ENCODE data around the gene SERGEF.
A peak's percentile ranks its signal among the peaks of the same experiment; 100 is the strongest.

Gene SERGEF

DNA sequence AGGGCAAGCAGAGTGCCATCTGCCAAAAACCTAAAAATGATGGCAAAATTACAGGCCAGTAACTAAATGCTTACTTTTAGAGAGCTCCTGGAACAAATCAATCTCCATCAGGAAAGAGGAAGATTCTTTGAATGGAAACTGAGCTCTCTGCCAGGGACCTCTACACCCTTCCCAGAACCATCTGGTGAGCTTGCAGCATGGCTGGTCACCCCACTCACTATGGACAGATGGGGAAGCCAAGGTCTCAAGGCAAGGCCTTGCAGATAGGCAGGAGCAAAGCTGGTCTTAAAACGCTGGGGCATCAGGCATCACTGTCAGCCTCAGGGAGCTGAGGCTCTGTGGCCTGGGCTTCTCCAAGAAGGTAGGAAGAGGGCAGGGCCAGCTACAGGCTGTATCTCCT, 36.2 kb downstream of the SERGEF start:
- DNase-seq (ENCODE audit: low read depth), result no peak
- TF ChIP-seq, protein P1, sequence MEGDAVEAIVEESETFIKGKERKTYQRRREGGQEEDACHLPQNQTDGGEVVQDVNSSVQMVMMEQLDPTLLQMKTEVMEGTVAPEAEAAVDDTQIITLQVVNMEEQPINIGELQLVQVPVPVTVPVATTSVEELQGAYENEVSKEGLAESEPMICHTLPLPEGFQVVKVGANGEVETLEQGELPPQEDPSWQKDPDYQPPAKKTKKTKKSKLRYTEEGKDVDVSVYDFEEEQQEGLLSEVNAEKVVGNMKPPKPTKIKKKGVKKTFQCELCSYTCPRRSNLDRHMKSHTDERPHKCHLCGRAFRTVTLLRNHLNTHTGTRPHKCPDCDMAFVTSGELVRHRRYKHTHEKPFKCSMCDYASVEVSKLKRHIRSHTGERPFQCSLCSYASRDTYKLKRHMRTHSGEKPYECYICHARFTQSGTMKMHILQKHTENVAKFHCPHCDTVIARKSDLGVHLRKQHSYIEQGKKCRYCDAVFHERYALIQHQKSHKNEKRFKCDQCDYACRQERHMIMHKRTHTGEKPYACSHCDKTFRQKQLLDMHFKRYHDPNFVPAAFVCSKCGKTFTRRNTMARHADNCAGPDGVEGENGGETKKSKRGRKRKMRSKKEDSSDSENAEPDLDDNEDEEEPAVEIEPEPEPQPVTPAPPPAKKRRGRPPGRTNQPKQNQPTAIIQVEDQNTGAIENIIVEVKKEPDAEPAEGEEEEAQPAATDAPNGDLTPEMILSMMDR (conservative IDR thresholded peaks at IDR 0.05; ENCODE audit: low read length), result no peak
- no peak overlapping the region for H3K4me3 ChIP-seq (ENCODE audit: low read length)

GRCh38 chr11:17974246-17974645, 38.6 kb downstream of the SERGEF start:
- DNase-seq (ENCODE audit: low read depth), result no peak
- TF ChIP-seq, protein P1 (conservative IDR thresholded peaks at IDR 0.05; ENCODE audit: low read length), result no peak
- H3K4me3 ChIP-seq (ENCODE audit: low read length), result no peak overlapping the region

GRCh38 chr11:17972987-17973386, 39.9 kb downstream of the SERGEF start:
- TF ChIP-seq, protein P1 (conservative IDR thresholded peaks at IDR 0.05; ENCODE audit: low read length), result peak; percentile 87
- no peak overlapping the region for H3K4me3 ChIP-seq (ENCODE audit: low read length)
- peak; percentile 92 for DNase-seq (ENCODE audit: low read depth)

DNA sequence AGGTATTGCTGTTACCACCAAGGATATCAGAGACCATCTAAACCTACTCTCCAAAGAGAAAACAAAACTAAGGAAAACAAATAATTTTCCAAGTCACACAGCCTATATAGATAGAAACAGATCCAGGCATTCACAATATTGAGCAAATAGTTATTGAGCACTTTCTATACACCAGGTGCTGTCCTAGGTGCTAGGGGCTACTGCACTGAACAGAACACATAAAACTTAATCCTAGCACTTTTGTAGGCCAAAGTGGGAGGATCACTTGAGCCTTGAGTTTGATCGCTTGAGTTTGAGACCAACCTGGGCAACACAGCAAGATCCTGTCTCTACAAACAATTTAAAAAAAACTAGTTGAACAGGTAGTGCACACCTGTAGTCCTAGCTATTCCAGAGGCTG, 44.6 kb downstream of the SERGEF start:
- no peak overlapping the region for H3K4me3 ChIP-seq (ENCODE audit: low read length)
- DNase-seq (ENCODE audit: low read depth), result no peak
- TF ChIP-seq, protein P1 (conservative IDR thresholded peaks at IDR 0.05; ENCODE audit: low read length), result no peak

DNA sequence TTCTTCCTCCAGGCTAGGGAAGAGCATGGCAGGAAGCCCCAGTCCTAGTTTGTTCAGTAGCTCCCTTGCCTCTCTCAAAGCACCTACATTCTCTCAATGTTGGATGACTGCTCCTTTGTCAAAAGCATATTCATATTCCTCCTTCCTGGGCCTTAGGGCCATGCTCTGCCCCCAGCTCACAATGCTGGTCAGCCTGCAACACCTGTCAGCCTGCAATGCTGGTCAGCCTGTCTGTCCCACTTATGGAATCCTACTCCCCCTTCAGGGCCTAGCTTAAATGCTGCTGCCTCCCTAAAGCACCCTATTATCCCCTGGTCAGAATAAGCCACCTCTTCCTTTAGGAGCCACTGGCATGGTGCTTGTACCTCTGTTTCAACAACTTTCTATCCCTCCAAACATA, 45.2 kb downstream of the SERGEF start:
- no peak for DNase-seq (ENCODE audit: low read depth)
- H3K4me3 ChIP-seq (ENCODE audit: low read length), result no peak overlapping the region
- TF ChIP-seq, protein P1 (conservative IDR thresholded peaks at IDR 0.05; ENCODE audit: low read length), result no peak

DNA sequence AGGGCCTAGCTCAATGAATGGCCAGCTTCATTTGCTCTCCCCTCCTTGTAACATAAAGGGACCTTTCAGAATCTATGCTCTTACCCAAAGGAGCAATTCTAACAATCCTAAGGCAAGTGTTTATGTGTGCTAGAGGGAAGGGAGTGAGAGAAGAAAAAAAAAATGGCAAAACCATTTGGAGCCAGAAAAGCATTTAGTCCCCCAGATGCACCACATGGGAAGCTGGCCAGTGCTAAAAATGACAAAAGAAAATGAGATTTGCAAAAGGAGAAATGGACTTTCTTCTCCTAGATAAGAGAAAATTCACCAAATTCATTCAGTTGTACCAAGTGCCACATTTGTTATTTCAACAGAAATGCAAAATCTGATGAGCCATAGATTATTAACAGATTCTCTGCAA, 52.8 kb downstream of the SERGEF start:
- no peak for DNase-seq (ENCODE audit: low read depth)
- no peak overlapping the region for H3K4me3 ChIP-seq (ENCODE audit: low read length)
- TF ChIP-seq, protein P1 (conservative IDR thresholded peaks at IDR 0.05; ENCODE audit: low read length), result no peak

- no peak for DNase-seq (ENCODE audit: low read depth)
- TF ChIP-seq, protein P1 (conservative IDR thresholded peaks at IDR 0.05; ENCODE audit: low read length), result no peak
- H3K4me3 ChIP-seq (ENCODE audit: low read length), result no peak overlapping the region
These were observed 54.4 kb downstream of the SERGEF start for GRCh38 chr11:17958446-17958845.
